Measurements from ENCODE around the gene ITGBL1.

ITGBL1 gene

DNA sequence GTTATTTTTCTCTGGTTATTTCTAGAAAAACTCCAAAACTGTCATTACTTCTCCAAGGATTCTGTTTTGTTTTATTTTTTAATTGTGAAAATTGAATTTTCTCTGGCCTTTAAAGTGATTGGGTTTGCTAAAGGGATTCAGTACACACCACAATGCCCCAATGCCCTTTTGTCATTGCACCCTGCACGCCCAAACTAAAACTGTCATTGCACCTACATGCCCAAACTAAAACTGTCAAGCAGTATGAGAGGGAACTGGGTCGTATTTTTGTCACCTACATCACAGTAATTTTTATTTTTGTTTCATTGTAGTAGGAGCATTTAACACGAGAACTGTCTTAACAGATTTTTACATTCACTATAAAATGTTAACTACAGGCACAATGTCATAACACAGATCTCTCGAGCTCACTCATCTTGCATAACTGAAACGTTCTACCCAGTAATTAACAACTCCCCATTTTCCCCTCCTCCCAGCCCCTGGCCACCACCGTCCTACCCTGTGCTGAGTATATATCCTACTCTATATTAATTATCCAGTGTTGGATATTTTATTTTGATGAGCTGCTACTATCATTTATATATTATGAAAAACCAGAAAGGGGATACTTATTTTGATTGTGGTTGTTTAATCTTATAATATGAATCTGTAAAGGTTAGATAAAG is 43.4 kb upstream of the ITGBL1 start:
- no peak overlapping the region for H3K4me2 ChIP-seq (ENCODE audit: insufficient read depth, low read length)
- no peak for ATAC-seq (ENCODE audit: insufficient read depth, low read depth)

DNA sequence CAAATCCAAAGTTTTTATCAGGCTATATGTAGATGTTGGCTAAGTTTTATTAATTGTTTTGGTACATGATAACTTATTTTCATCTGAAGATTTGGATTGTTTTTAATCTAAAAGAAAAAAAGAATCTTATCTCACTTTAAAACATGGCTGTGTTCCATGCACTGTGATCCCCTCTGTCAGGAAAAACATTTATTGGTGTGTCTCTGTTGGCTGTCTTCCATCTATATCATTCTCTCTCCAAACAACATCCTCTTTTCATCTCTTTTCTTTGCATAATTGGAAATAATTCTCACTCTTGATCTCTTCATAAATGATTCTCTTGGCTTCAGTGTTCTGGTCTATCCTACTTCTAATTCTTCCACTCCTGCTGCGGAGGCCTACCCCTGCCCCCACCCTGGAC is 40.4 kb upstream of the ITGBL1 start:
- Histone ChIP-seq H3K27me3 (ENCODE audit: insufficient read depth, low read length, poor library complexity) (no peaks in the 10 kb centered on the region), H3K4me1 (ENCODE audit: insufficient read depth, low read length) (no peaks in the 10 kb centered on the region), H3K9me3 (ENCODE audit: insufficient read depth, low read length, severe bottlenecking) (no peaks in the 10 kb centered on the region), H2AFZ (ENCODE audit: low read depth, low read length) (no peak overlapping the region), H4K20me1 (ENCODE audit: insufficient read depth, low read length) (no peaks in the 10 kb centered on the region), H3K9ac (ENCODE audit: low read depth, low read length) (no peak overlapping the region), H3K4me2 (ENCODE audit: insufficient read depth, low read length) (no peak overlapping the region), H3K79me2 (ENCODE audit: insufficient read depth, low read length) (no peaks in the 10 kb centered on the region), H3K36me3 (ENCODE audit: insufficient read depth, low read length) (no peaks in the 10 kb centered on the region), H3K4me3 (ENCODE audit: low read depth in 1 of 2, low read length in 2 of 2) (no peak overlapping the region), H3K27ac (ENCODE audit: low read length) (no peak overlapping the region)
- TF ChIP-seq, protein P1, sequence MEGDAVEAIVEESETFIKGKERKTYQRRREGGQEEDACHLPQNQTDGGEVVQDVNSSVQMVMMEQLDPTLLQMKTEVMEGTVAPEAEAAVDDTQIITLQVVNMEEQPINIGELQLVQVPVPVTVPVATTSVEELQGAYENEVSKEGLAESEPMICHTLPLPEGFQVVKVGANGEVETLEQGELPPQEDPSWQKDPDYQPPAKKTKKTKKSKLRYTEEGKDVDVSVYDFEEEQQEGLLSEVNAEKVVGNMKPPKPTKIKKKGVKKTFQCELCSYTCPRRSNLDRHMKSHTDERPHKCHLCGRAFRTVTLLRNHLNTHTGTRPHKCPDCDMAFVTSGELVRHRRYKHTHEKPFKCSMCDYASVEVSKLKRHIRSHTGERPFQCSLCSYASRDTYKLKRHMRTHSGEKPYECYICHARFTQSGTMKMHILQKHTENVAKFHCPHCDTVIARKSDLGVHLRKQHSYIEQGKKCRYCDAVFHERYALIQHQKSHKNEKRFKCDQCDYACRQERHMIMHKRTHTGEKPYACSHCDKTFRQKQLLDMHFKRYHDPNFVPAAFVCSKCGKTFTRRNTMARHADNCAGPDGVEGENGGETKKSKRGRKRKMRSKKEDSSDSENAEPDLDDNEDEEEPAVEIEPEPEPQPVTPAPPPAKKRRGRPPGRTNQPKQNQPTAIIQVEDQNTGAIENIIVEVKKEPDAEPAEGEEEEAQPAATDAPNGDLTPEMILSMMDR (IDR thresholded peaks at IDR 0.05; ENCODE audit: borderline replicate concordance, extremely low read depth, low read length, poor library complexity, severe bottlenecking), result no peak
- TF ChIP-seq EZH2 (IDR thresholded peaks at IDR 0.05; ENCODE audit: borderline replicate concordance, low read depth, low read length, severe bottlenecking), result no peak
- no peak for ATAC-seq (ENCODE audit: insufficient read depth, low read depth)
- no peak for DNase-seq

More for the DNA sequence above, 43.4 kb upstream of the ITGBL1 start:
- H3K27me3 ChIP-seq (ENCODE audit: insufficient read depth, low read length, poor library complexity), result no peaks in the 10 kb centered on the region
- H3K4me1 ChIP-seq (ENCODE audit: insufficient read depth, low read length), result no peaks in the 10 kb centered on the region
- H3K27ac ChIP-seq (ENCODE audit: low read length), result no peak overlapping the region
- no peak for DNase-seq
- no peak overlapping the region for H3K9ac ChIP-seq (ENCODE audit: low read depth, low read length)
- H3K9me3 ChIP-seq (ENCODE audit: insufficient read depth, low read length, severe bottlenecking), result no peaks in the 10 kb centered on the region
- H2AFZ ChIP-seq (ENCODE audit: low read depth, low read length), result no peak overlapping the region
- no peak overlapping the region for H3K4me3 ChIP-seq (ENCODE audit: low read depth in 1 of 2, low read length in 2 of 2)
- no peak for TF ChIP-seq EZH2 (IDR thresholded peaks at IDR 0.05; ENCODE audit: borderline replicate concordance, low read depth, low read length, severe bottlenecking)
- no peaks in the 10 kb centered on the region for H3K36me3 ChIP-seq (ENCODE audit: insufficient read depth, low read length)
- H3K79me2 ChIP-seq (ENCODE audit: insufficient read depth, low read length), result no peaks in the 10 kb centered on the region
- H4K20me1 ChIP-seq (ENCODE audit: insufficient read depth, low read length), result no peaks in the 10 kb centered on the region

DNA sequence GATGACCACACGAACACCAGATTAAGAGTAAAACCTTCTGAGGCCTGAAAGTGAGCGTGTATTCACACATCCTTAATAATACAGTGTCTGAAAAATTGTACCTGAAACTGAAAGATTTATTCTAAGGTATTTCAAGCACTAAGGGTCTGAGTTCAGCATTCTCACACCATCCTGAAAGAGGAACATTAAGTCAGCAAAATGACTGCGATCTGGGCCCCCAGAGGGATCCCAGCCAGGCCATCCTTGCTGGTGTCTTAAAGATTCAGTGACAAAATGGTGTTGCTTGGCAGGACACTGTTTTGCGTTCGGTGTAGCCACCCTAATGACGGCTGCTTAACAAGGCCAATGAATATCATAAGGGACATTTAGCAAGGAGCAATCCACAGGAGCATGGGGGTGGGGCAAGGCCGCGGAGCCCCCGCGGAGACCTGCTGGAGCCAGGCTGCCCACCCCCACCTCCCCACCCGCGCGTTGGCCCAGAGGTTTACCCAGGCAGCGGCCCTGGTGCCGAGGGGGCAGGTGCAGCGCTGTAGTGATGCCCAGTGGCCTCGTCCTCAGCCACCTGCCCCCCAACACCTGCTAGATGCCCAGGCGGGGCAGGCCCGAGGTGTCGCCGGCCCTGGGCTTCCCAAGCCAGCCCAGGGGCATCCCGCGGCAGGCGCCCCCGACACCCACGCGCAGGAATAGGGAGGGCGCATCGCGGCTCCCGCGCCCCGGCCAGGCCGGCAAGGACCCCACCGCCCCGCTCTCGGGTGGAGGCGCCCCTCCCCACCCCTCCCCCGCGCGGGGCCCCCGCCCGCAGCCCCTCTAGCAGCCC is 36.9 kb upstream of the ITGBL1 start:
- no peak for TF ChIP-seq EZH2 (IDR thresholded peaks at IDR 0.05; ENCODE audit: borderline replicate concordance, low read depth, low read length, severe bottlenecking)
- TF ChIP-seq, protein P1 (IDR thresholded peaks at IDR 0.05; ENCODE audit: borderline replicate concordance, extremely low read depth, low read length, poor library complexity, severe bottlenecking), result no peak
- DNase-seq (no peak), ATAC-seq (ENCODE audit: insufficient read depth, low read depth) (no peak)
- no peaks in the 10 kb centered on the region for H3K9me3 ChIP-seq (ENCODE audit: insufficient read depth, low read length, severe bottlenecking)
- no peak overlapping the region for H3K4me2 ChIP-seq (ENCODE audit: insufficient read depth, low read length)
- no peaks in the 10 kb centered on the region for H3K36me3 ChIP-seq (ENCODE audit: insufficient read depth, low read length)
- no peak overlapping the region for H3K9ac ChIP-seq (ENCODE audit: low read depth, low read length)
- no peak overlapping the region for H3K4me3 ChIP-seq (ENCODE audit: low read depth in 1 of 2, low read length in 2 of 2)
- H4K20me1 ChIP-seq (ENCODE audit: insufficient read depth, low read length), result no peaks in the 10 kb centered on the region
- H3K79me2 ChIP-seq (ENCODE audit: insufficient read depth, low read length), result no peaks in the 10 kb centered on the region
- no peak overlapping the region for H2AFZ ChIP-seq (ENCODE audit: low read depth, low read length)
- no peaks in the 10 kb centered on the region for H3K27me3 ChIP-seq (ENCODE audit: insufficient read depth, low read length, poor library complexity)
- H3K4me1 ChIP-seq (ENCODE audit: insufficient read depth, low read length), result no peaks in the 10 kb centered on the region
- no peak overlapping the region for H3K27ac ChIP-seq (ENCODE audit: low read length)
